ENCODE results near the gene FNDC3B.

- TF ChIP-seq CTCF (IDR thresholded peaks at IDR 0.05) = no peak
- no peak for TF ChIP-seq EP300 (IDR thresholded peaks at IDR 0.05)
- TF ChIP-seq POLR2A (IDR thresholded peaks at IDR 0.05) = no peak
These were observed 68.0 kb downstream of the FNDC3B start for GRCh38 chr3:172107403-172107802.
